CD4-positive, alpha-beta T cell treated with Interleukin-6 at 100 ng/mL for 8 hours (primary cell): ENCODE results near the gene WNT11.

Source experiments
- DNase-seq: peaks from one replicate; pipeline ENCODE4 v3.0.0-alpha.2; 2020; ENCODE audit warnings: mixed read lengths, low spot score

The WNT11 gene

GRCh38 chr11:76237914-76238313, 31.6 kb upstream of the WNT11 start:
- DNase-seq = no peak

GRCh38 chr11:76237000-76237649, 30.8 kb upstream of the WNT11 start:
- DNase-seq = no peak

- DNase-seq = peak; percentile 20
Measured at GRCh38 chr11:76236092-76236999, 30.0 kb upstream of the WNT11 start.

GRCh38 chr11:76235233-76236091, 29.2 kb upstream of the WNT11 start:
- peak; percentile 91 for DNase-seq

GRCh38 chr11:76234416-76235232, 28.3 kb upstream of the WNT11 start:
- DNase-seq = peak; percentile 21

GRCh38 chr11:76234021-76234415, 27.7 kb upstream of the WNT11 start:
- no peak for DNase-seq

GRCh38 chr11:76233196-76233921, 27.1 kb upstream of the WNT11 start:
- no peak for DNase-seq

- DNase-seq = peak; percentile 62
Measured at GRCh38 chr11:76232026-76232665, 25.8 kb upstream of the WNT11 start.

- no peak for DNase-seq
Measured at GRCh38 chr11:76231121-76231738, 24.9 kb upstream of the WNT11 start.

GRCh38 chr11:76230392-76230791, 24.1 kb upstream of the WNT11 start:
- no peak for DNase-seq

GRCh38 chr11:76229690-76230240, 23.5 kb upstream of the WNT11 start:
- DNase-seq = no peak

- no peak for DNase-seq
Measured at GRCh38 chr11:76228875-76229149, 22.5 kb upstream of the WNT11 start.

- no peak for DNase-seq
Measured at GRCh38 chr11:76228071-76228874, 22.0 kb upstream of the WNT11 start.

GRCh38 chr11:76226626-76227025, 20.3 kb upstream of the WNT11 start:
- no peak for DNase-seq

- no peak for DNase-seq
Measured at GRCh38 chr11:76225122-76225611, 18.9 kb upstream of the WNT11 start.

- no peak for DNase-seq
Measured at GRCh38 chr11:76224461-76225121, 18.3 kb upstream of the WNT11 start.

- no peak for DNase-seq
Measured at GRCh38 chr11:76221365-76221764, 15.1 kb upstream of the WNT11 start.

GRCh38 chr11:76219243-76219642, 12.9 kb upstream of the WNT11 start:
- DNase-seq = no peak
